ENCODE data around the gene VEPH1. TPM values are rescaled to one million over a fixed set of nuclear protein-coding genes. Genes with fewer than 3 reads are reported as not detected.
A peak's percentile ranks its signal among the peaks of the same experiment; 100 is the strongest.

Gene VEPH1
- polyA plus RNA-seq, 4 donors: 48.9 to 67.8 (median 61.3) TPM

DNA sequence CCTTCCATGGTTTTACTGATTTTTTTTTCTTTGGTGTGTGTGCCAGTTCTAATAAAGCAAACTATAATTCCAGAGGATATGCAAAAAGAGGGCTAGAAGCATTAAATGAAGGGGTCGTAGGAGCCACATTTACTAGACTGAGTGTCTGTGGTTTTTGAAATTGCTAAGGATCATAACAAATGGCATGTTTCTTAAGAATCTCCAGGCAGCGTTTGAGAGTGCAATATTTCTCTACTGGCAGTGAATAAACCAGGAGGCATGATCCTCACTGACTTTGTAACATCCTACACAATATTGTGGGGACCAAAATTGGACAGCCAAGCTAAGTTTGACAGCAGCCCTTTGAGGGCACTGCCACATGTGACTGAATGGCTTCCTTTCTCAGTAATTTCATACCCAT lies 227.4 kb downstream of the VEPH1 start:
- no peak for DNase-seq (ENCODE audit: low read depth in 4 of 4, low spot score in 3 of 4)

DNA sequence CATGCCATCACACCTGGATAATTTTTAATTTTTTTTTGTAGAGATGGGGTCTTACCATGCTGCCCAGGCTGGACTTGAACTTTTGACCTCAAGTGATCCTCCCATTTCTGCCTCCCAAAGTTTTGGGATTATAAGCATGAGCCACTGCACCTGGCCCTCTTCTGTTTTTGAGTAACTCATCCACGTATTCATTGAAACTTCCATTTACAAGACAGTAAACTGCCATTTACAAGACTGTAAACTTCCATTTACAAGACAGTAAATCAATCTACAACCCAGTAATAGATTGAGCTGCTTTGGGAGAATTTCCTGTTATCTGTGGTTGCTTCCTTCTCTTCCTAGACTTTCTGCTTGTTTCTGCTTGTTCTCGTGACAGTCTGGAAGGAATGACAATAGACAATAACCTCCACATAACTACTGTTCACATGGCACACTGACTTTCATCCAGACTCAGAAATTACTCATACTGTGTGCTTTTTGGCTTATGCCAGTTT lies 228.5 kb downstream of the VEPH1 start:
- DNase-seq (ENCODE audit: low read depth in 4 of 4, low spot score in 3 of 4): no peak

DNA sequence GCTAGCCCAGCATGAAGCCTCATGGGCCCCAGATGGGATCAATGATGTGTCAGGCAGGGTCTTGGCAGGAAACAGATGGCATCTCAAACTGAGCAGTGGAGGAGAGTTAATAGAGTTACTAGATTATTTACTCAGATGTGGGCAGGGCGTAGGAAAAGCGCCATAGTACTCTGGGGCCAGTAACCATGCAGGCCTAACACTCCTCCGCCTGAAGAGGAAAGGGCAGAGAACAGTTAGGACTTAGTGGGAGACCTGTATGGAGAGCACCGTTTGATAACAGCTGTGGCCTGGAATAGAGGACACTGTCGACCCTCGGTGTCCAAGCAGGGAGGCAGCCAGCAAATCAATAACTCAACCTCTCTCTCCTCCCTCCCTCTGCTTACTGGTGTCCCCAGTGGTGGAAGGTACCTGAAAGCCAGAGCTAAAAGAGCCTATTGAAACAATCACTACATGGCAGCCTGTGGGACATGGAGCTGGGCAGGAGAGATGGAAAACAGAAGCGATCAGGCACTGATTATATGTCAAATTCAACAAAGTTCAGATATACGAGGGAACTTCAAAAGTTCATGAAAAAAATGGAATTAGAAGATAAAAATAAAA lies 231.8 kb downstream of the VEPH1 start:
- no peak for DNase-seq (ENCODE audit: low read depth in 4 of 4, low spot score in 3 of 4)

DNA sequence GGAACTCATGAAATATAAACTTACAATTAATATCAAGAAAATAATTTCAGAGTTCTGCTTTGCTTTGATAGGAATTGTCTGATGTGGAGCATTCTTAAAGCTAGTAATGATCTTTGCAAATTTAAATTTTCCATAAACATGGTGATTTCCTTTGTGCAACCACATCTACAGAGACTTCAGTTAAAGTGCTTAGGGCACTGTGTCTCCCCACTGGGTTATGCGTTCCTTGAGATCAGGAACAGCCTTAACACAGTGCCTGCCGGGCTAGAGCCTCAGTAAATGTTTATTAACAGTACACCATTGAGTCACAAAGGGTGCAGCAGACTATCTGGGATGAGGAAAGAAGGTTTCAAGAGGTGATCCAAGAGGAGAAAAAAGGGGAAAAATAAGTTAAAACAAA lies 235.2 kb downstream of the VEPH1 start:
- no peak for DNase-seq (ENCODE audit: low read depth in 4 of 4, low spot score in 3 of 4)

DNA sequence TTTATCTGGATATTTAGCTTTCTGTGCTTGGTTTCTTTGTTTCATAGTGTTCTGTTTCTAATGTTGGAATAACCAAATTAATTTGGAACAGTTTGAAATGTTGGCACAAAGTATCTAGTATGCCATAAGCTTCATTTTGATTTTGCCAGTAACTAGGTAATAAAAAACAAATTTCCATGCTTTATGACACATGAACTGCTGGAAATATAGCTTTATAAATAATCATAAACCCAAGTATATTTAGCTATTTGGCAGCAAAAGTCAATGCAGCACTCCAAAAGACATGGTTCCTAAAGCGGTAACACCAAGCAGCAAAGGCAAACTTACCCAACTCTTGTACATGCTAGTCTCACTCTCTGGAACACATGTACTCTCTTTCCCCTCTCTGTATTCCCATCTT lies 237.3 kb downstream of the VEPH1 start:
- no peak for DNase-seq (ENCODE audit: low read depth in 4 of 4, low spot score in 3 of 4)

DNA sequence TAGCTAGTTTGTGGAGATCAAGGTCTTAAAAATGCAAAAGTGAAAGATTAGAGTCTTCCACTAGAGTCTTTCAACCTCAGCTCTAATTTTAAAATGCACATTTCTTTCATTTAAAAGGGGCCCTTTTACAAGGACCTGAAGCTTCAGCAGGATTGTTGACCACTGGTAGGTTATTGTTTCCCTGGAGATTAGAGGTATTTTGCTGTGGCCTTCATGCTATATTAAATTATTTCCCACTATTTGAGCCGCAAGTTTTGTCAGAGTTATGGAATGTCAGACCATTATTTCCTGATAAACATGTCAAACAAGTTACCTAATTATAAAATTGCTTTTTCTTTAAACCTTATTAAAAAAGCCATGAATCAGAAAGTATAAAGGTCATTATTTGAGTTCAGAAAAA lies 240.2 kb downstream of the VEPH1 start:
- no peak for DNase-seq (ENCODE audit: low read depth in 4 of 4, low spot score in 3 of 4)

DNA sequence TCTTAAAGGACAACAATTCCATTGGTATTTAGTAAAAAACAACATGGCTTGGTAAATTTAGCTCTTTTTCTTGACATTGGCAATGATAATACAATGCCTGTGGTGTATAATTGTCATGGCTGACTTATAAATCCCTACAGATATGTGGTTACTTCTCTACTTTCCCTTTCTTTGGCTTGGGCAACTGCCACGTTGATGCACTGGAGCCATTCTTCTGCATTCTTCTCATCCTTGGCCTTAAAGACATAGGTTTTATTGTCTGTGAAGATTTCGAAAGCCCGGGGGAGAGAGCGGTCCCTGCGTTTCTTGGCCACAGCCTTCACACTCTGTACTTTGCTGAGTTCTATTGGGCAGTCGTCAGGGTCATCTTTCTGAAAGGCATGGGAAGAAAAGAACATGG lies 242.2 kb downstream of the VEPH1 start:
- no peak for DNase-seq (ENCODE audit: low read depth in 4 of 4, low spot score in 3 of 4)

DNA sequence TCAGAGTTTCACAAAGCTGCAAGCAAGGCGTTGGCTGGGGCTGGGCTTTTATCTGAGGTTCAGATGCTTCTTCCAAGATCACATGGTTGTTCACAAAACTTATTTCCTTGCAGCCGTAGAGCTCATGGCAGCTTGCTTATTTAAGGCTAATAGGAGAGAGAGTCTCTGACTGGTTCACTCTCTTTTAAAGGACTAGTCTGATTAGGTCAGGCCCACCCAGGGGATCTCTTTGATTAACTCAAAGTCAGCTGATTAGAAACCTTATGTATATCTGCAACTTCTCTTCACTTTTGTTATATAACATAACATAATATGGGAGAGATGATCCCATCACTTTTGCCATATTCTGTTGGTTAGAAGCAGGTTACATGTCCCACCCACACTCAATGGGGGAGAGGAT lies 243.4 kb downstream of the VEPH1 start:
- no peak for DNase-seq (ENCODE audit: low read depth in 4 of 4, low spot score in 3 of 4)

DNA sequence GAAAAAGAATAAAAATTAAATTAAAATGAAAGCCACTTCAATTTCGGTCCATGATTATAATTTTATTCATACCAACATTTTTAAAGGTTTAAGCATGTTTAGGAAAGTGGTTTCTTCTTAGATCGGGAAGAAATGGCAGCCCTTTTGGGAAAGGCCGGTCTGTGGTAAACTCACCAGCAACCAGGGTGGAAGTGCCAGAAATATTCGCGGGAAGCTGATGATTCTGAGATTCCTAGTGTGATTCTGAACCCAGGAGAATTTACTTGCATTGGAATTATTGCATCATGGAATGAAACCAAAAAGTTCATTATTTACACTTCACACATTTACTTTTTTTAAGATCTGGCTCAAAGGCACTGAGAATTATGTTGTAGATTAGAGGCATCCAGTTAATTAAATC lies 246.1 kb downstream of the VEPH1 start:
- no peak for DNase-seq (ENCODE audit: low read depth in 4 of 4, low spot score in 3 of 4)

DNA sequence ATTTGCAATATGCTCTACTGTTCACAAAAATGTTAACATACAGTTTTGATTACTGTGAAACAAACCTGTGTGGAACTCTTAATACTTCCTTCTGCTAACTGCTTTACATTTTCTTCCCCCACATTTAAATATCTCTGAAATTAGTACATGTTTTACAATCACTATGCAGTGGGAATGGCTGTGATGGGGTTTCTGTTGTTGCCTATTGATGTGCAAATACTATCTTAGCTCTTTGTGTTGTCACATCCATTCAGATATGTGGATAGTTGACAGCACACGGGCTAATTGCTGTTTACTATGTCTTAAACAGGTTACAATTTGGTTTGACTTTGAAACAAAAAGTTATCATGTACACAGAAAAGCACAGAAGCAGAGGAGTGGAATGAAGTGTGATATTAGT lies 247.4 kb downstream of the VEPH1 start:
- DNase-seq (ENCODE audit: low read depth in 4 of 4, low spot score in 3 of 4): no peak

DNA sequence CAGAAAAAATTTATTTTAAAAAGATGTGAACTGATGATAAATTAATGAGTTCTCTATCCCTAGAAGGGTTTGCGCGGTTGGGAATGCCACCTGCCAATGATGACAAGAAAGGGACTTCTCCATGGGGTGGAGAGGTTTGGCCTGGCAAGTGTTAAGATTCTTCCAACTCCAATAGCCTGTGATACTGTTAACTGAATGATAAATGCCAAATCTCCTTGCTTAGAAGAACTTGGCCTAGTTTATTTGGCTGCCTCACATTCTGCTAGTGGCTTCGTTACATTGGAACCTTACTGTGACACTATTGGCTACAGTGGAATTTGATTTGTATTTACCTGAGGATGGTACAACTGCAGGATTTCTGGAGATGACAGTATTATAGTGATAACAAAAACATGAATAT lies 251.5 kb downstream of the VEPH1 start:
- DNase-seq (ENCODE audit: low read depth in 4 of 4, low spot score in 3 of 4): no peak

DNA sequence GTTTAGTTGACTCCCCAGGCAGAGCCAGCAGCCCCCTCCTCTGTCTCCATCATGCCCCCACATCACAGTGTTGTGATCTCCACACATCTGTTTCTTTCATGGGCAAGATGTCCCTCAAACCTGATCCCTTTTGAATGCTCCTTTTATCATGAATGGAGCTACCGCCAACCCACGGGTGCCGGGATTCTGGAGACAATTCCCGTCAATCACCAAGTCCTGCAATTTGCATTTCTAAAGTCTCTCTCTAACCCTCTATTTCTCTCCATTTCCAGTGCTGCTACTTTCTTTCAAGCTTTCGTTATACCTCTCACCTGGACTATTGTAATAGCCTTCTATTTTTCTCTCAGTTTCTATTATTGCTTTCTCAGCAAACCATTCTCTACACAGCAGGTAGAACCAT lies 253.6 kb downstream of the VEPH1 start:
- DNase-seq (ENCODE audit: low read depth in 4 of 4, low spot score in 3 of 4): no peak

DNA sequence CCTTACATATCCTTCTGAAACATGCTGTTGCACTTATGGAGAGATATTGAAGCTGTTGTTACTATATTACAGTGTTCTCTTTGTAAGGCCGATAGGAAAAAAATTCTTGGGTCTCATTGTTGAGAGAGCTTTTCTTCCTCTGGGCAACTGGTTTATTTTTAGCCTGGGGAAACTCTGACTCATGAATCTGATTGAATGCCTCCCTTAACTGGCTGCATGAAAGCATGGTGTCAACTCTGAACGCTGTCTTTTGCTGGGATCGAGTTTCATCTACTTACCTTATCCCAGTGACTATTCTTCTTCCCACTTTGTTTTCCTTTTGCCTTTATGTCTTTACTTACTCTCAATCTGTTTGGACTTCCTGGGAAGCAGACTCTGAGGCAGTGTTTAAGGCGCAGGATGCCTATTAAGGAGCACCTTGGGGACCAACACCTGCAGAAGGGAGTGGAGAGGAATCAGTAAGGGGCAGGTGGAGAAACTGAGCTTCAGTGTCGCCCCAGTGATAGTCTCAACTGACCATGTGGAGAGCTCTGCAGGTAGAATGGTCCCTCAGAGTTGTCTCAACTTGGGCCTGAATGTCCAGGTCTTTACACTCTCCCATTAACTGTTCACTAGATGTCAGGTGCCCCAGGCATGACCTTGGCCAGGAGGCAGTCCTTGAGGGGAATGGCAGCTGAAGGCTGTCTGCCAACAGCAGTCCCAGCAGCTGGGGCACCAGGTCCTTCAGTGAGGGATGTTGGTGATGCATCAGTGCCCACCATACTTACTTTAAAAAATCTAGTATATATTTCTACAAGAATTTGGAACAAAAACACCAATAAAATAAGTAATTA lies 254.4 kb downstream of the VEPH1 start:
- DNase-seq (ENCODE audit: low read depth in 4 of 4, low spot score in 3 of 4): no peak

DNA sequence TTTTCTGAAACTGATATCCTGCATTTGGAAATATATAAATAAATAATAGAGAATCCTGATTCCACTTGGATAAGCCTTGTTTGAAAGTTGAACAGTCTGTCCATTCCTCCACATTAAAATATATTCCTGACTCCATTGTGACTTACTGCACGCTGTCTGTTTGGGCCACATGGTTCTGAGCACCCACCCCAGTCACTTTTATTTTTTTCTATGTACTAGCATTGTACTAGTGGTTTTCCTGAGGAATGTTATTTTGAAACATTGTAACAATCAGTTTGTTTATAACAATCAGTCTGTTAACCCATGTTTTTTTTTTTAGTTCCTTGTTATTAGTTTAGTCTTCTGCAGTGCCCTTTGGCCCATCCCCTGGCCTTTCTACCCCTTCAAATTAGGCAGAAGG lies 255.8 kb downstream of the VEPH1 start:
- DNase-seq (ENCODE audit: low read depth in 4 of 4, low spot score in 3 of 4): no peak

DNA sequence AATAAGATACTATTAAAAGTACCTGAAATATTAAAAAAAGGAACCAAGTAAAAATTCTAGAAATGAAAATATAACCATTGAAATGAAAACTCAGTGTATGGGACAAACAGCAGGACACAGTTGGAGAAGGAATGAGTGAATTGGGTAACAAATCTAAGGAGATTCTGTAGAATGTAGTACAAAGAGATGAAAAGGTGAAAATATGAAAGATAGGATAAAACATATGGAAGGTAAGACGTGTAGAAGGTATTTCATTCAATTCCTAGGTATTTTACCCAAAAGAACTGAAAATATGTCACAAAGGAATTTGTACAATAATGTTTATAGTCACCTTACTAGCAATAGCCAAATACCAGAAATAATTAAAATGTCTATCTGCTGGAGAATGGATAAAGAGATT lies 260.4 kb downstream of the VEPH1 start:
- no peak for DNase-seq (ENCODE audit: low read depth in 4 of 4, low spot score in 3 of 4)

DNA sequence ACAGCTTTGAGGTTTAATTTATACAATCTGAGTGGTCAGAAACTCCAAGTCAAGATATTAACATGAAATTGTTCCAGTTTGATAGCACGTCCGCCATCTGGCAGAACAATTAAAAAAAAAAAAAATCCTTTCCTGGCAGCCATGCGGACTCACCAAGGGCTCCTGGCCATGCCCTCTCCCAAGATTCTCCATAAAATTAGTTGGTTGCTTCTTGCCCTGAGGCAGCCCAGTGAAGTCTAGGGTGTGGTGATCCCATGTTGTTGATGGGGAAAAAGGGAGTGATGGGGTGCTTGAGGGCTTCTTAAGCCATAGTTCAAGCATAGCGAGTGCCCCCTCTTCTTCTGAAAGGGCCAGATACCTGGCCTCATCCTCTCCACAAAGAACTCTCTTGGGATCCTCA lies 261.6 kb downstream of the VEPH1 start:
- no peak for DNase-seq (ENCODE audit: low read depth in 4 of 4, low spot score in 3 of 4)

DNA sequence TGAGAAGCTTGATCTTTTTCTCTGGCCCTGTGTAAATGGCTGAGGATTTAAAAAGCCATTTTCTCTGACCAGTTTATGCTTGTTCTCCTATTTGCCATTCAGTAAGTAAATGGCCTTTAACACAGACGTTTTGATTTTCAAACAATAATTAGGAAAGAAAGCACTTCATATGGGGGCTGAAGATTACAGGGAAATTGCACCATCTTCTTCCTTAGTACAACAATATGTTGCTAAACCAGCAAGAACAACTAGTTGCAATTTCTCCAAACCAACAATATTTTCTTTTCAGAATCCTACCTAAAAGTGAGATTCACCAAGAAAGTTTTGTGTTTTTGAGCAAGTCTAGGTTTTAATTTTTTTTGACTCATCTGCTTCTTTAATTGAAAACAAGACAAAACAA lies 262.8 kb downstream of the VEPH1 start:
- no peak for DNase-seq (ENCODE audit: low read depth in 4 of 4, low spot score in 3 of 4)

DNA sequence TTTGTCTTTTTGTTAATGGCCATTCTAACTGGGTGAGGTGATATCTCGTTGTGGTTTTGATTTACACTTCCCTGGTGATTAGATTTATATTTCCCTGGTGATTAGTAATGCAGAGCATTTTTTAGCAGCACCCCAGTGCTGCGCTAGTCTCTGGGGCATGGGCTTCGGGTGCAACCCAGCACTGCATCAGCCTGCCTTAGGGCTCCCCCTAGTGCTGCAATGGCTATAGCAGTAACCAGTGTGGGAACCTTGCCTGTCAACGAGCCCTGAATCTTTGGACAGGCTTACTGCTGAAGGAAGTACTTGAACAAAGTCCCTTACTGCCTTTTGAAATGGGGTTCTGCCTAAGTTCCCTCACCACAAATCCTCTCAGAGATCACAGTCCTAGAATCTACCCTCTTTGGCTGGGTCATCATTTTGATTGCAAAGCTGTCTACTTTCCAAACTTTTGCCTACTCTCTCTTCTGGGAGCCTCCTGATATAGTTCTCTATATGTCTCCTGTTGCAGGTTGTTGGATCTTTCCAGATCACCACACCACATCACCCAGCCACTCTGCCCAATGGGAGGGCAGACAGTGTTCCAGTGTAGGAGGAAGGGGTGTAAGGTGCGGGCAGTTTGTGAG lies 264.0 kb downstream of the VEPH1 start:
- DNase-seq (ENCODE audit: low read depth in 4 of 4, low spot score in 3 of 4): peak in 2 of 4 donors; percentile 5 to 12

DNA sequence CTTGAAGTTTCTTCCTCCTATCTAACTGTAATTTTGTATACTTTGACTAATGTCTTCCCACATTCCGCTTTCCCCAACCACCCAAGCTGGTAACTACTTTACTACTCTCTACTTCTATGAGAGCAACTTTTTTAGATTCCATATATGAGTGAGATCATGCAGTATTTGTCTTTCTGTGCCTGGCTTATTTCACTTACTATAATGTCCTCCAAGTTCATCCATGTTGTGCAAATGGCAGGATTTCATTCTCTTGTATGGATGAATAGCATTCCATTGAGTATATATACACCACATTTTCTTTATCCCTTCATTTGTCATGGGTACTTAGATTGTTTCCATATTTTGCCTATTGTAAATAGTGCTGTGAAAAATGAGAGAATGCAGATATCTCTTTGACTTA lies 264.8 kb downstream of the VEPH1 start:
- DNase-seq (ENCODE audit: low read depth in 4 of 4, low spot score in 3 of 4): no peak

DNA sequence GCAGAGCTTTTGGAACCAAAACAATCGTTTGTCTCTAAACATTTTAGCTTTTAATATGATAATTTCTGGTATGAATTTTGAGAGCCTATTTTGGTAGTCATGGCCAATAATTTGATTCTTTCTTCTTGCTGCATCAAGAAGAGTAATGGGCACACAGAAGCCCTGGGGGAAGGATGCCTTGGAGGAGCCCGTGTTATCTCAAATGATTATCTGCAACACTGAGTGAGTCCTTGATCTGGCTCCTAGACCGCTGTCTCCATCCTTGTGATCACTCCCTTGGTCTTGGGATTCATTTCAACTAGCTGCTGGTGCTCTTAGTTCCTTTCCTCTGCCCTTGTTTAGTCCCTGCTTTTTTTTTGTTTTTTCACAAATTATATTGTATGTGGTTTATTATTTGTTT lies 265.3 kb downstream of the VEPH1 start:
- no peak for DNase-seq (ENCODE audit: low read depth in 4 of 4, low spot score in 3 of 4)

DNA sequence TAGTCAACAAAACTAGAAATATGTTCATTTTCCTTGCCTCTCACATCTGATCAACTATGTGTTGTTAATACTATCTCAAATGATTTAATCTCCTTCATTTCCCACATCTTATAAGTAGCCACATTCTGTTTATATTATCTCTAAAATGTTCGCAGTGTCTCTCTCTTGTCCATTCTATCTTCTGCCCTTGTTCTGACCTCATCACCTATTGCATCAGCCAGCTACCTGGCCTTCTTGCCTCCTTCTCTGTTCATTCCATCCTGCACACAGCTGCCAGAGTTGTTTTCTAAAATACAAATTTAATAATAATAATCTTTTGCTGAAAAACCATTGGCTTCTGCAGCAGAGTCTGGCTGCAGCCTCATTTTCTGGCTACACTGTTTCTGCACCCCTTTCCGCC lies 267.9 kb downstream of the VEPH1 start:
- DNase-seq (ENCODE audit: low read depth in 4 of 4, low spot score in 3 of 4): no peak

DNA sequence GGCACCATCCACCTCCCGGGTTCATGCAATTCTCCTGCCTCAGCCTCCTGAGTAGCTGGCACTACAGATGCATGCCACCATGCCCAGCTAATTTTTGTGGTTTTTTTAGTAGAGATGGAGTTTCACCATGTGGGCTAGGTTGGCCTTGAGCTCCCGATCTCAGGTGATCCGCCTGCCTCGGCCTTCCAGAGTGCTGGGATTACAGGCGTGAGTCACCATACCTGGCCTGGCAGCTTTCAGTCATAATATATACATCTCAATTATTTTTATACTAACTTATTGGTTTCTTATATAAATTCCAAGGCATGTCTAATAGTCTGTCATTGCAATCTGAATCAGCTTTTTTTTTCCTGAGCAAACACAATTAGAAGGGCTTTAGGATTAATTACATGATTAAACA lies 269.3 kb downstream of the VEPH1 start:
- no peak for DNase-seq (ENCODE audit: low read depth in 4 of 4, low spot score in 3 of 4)

All from right renal pelvis (tissue), 4 donors.